Measurements from ENCODE around the gene ACSM3. TPM values are rescaled to one million over a fixed set of nuclear protein-coding genes. Genes with fewer than 3 reads are reported as not detected.
"Not testable (repeated sequence)": the region's sequence is repeated elsewhere in the genome, so short reads cannot be mapped to it uniquely, and the experiment has no call there.

Gene ACSM3, protein sequence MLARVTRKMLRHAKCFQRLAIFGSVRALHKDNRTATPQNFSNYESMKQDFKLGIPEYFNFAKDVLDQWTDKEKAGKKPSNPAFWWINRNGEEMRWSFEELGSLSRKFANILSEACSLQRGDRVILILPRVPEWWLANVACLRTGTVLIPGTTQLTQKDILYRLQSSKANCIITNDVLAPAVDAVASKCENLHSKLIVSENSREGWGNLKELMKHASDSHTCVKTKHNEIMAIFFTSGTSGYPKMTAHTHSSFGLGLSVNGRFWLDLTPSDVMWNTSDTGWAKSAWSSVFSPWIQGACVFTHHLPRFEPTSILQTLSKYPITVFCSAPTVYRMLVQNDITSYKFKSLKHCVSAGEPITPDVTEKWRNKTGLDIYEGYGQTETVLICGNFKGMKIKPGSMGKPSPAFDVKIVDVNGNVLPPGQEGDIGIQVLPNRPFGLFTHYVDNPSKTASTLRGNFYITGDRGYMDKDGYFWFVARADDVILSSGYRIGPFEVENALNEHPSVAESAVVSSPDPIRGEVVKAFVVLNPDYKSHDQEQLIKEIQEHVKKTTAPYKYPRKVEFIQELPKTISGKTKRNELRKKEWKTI
- total RNA-seq, result 0.94 and 1.7 TPM in 2 replicates
- long read RNA-seq, partial matches to known transcripts, result 0 of 9 reads
- long read RNA-seq, other reads (novel, unspliced or antisense), result 5 of 9 reads

DNA sequence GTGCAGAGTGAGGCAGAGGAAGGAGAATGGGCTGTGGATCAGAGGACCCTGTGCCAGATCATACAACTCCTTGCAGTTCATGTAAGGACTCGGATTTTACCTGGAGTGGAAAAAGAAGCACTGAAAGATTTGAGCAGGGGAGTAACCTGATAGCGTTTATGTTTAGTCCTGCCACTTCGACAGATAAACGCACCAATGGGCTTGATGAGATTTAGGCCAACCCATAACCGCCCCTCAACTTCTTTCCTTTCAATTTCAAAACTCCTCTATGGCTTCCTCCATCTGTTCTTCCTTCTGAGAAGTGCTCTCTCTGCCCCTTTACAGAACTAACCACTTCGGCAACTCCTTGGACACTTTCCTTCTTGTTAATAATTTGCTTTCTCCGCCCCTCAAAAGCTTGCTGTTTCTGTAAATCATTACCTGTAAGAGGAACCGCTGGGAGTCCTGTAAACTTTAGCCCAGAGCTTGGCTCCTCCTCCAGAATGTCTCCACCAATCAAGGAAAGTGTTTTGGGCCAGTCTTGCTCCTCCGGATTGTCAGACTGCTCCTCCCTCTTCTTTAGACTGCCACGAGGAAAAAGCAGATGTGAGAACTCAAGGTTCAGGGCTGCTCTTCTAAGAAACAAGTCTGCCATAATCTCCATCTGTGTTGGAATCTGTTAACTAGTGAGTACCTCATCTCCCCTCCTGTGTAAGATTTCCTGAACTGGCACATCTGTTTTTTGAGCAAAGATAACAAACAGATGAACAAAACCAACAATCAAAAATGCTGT lies at the start of gene ACSM3:
ACSM3 (plus strand) TSS at position 554 of the 772 bp plus-strand sequence. CDS start 6,021 bp downstream, outside the sequence.
- Mint-ChIP-seq H3K36me3 (ENCODE audit: unreplicated experiment) (no peaks in the 10 kb centered on the region), H3K27ac (ENCODE audit: unreplicated experiment) (peak within 1 kb of the TSS; percentile 81), H3K9me3 (ENCODE audit: unreplicated experiment) (peaks cover 7% of the 10 kb centered on the region), H3K4me1 (ENCODE audit: unreplicated experiment) (peaks cover 10% of the 10 kb centered on the region), H3K27me3 (ENCODE audit: unreplicated experiment) (peaks cover 26% of the 10 kb centered on the region), H3K4me3 (ENCODE audit: unreplicated experiment) (peak within 1 kb of the TSS; percentile 82)
- DNase-seq (ENCODE audit: extremely low spot score, unreplicated experiment), result no peak
- TF ChIP-seq, protein P1, sequence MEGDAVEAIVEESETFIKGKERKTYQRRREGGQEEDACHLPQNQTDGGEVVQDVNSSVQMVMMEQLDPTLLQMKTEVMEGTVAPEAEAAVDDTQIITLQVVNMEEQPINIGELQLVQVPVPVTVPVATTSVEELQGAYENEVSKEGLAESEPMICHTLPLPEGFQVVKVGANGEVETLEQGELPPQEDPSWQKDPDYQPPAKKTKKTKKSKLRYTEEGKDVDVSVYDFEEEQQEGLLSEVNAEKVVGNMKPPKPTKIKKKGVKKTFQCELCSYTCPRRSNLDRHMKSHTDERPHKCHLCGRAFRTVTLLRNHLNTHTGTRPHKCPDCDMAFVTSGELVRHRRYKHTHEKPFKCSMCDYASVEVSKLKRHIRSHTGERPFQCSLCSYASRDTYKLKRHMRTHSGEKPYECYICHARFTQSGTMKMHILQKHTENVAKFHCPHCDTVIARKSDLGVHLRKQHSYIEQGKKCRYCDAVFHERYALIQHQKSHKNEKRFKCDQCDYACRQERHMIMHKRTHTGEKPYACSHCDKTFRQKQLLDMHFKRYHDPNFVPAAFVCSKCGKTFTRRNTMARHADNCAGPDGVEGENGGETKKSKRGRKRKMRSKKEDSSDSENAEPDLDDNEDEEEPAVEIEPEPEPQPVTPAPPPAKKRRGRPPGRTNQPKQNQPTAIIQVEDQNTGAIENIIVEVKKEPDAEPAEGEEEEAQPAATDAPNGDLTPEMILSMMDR (IDR thresholded peaks at IDR 0.05), result no peak

DNA sequence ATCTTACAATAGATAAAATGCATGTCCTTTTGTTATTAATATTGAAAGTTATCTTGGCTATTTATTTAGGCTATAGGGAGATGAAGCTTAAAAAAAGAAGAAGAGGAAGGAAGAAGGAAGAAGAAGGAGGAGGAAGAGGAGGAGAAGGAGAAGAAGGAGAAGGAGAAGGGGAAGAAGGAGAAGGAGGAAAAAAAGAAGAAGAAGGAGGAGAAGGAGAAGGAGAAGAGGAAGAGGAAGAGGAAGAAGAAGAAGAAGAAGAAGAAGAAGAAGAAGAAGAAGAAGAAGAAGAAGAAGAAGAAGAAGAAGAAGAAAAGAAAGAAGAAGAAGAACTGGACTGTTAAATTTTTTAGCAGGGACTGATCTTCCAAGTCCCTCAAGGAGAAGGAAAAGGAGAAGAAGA lies 46.1 kb upstream of the ACSM3 start:
- H3K4me3 Mint-ChIP-seq (ENCODE audit: unreplicated experiment); H3K27ac Mint-ChIP-seq (ENCODE audit: unreplicated experiment); H3K9me3 Mint-ChIP-seq (ENCODE audit: unreplicated experiment); H3K4me1 Mint-ChIP-seq (ENCODE audit: unreplicated experiment); DNase-seq (ENCODE audit: extremely low spot score, unreplicated experiment); H3K27me3 Mint-ChIP-seq (ENCODE audit: unreplicated experiment); H3K36me3 Mint-ChIP-seq (ENCODE audit: unreplicated experiment): not testable (repeated sequence)

DNA sequence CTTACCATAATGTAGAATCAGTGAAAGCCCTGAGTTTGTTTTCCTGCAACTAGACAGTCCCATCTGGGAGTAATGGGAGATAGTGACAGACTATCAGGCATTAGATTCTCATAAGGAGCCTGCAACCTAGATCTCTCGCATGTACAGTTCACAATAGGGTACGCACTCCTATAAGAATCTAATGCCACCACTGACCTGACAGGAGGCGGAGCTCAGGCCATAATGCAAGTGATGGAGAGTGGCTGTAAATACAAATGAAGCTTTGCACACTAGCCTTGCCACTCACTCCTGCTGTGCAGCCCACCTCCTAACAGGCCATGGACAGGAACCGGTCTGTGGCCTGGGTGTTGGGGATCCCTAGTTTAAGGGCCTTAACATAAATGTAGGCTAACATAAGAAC lies 43.6 kb upstream of the ACSM3 start:
- Mint-ChIP-seq H3K27me3 (ENCODE audit: unreplicated experiment) (no peaks in the 10 kb centered on the region), H3K4me1 (ENCODE audit: unreplicated experiment) (no peaks in the 10 kb centered on the region), H3K27ac (ENCODE audit: unreplicated experiment) (no peak overlapping the region), H3K4me3 (ENCODE audit: unreplicated experiment) (no peak overlapping the region), H3K9me3 (ENCODE audit: unreplicated experiment) (no peaks in the 10 kb centered on the region), H3K36me3 (ENCODE audit: unreplicated experiment) (no peaks in the 10 kb centered on the region)
- no peak for DNase-seq (ENCODE audit: extremely low spot score, unreplicated experiment)
- TF ChIP-seq, protein P1 (IDR thresholded peaks at IDR 0.05), result no peak

DNA sequence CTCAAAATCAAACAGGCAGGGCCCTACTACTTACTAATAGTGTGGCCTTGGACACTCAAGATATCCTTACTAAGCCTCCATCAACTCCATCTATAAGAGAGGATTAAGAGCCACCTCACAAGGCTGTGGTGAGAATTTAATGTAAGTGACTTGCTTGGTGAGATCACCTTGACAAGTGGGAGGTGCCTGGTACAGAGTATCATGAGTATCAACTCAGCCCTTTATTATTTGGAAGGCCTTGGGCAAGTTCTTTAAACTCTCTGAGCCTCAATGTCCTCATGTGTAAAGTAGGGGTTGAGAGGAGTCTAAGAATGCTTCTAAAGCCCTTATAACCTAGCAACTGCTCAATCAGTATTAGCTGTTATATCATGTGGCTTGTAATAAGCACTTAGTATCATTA lies 37.2 kb upstream of the ACSM3 start:
- H3K36me3 Mint-ChIP-seq (ENCODE audit: unreplicated experiment), result no peaks in the 10 kb centered on the region
- H3K27me3 Mint-ChIP-seq (ENCODE audit: unreplicated experiment), result peaks cover 4% of the 10 kb centered on the region
- H3K9me3 Mint-ChIP-seq (ENCODE audit: unreplicated experiment), result no peaks in the 10 kb centered on the region
- no peak for DNase-seq (ENCODE audit: extremely low spot score, unreplicated experiment)
- H3K27ac Mint-ChIP-seq (ENCODE audit: unreplicated experiment), result no peak overlapping the region
- no peak overlapping the region for H3K4me3 Mint-ChIP-seq (ENCODE audit: unreplicated experiment)
- H3K4me1 Mint-ChIP-seq (ENCODE audit: unreplicated experiment), result no peaks in the 10 kb centered on the region
- TF ChIP-seq, protein P1 (IDR thresholded peaks at IDR 0.05), result no peak

DNA sequence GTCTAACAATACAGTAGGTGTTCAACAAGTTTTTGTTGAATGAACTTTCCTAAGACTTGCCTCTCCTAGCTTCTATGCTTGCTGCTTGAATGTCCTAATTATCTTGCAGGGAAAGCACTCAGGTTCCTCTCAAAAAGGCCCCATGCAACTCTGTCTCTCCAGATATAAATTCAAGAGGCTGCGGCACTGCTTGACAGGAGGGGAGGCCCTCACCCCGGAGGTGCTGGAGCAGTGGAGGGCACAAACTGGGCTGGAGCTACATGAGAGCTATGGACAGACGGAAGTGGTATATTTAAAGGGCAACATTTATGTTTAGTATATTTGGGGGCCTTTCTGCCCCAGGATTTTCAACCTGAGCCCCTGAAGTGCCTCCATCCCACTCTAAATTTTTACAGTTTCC lies 36.6 kb upstream of the ACSM3 start:
- Mint-ChIP-seq H3K36me3 (ENCODE audit: unreplicated experiment) (no peaks in the 10 kb centered on the region), H3K27me3 (ENCODE audit: unreplicated experiment) (peaks cover 4% of the 10 kb centered on the region), H3K4me1 (ENCODE audit: unreplicated experiment) (no peaks in the 10 kb centered on the region), H3K4me3 (ENCODE audit: unreplicated experiment) (no peak overlapping the region), H3K27ac (ENCODE audit: unreplicated experiment) (no peak overlapping the region), H3K9me3 (ENCODE audit: unreplicated experiment) (no peaks in the 10 kb centered on the region)
- TF ChIP-seq, protein P1 (IDR thresholded peaks at IDR 0.05), result no peak
- DNase-seq (ENCODE audit: extremely low spot score, unreplicated experiment), result no peak

Measured in osteocyte (in vitro differentiated cells).